ENCODE measurements around the gene THAP3. TPM values are rescaled to one million over a fixed set of nuclear protein-coding genes. Genes with fewer than 3 reads are reported as not detected.

Gene THAP3
- polyA plus RNA-seq, 1 donor from 2014 or later, result 51.5 TPM

- H3K4me2 ChIP-seq (ENCODE audit: low read length), result no peak overlapping the region
- H3K9me2 ChIP-seq (ENCODE audit: insufficient read depth, low read length), result no peaks in the 10 kb centered on the region
- no peaks in the 10 kb centered on the region for H4K20me1 ChIP-seq (ENCODE audit: insufficient read depth)
- no peak overlapping the region for H2AFZ ChIP-seq (ENCODE audit: low read depth, low read length)
- no peaks in the 10 kb centered on the region for H3K27me3 ChIP-seq (ENCODE audit: insufficient read depth, low read depth, low read length)
- no peaks in the 10 kb centered on the region for H3F3A ChIP-seq (ENCODE audit: insufficient read depth, low read length, poor library complexity, severe bottlenecking)
- H3K36me3 ChIP-seq (ENCODE audit: insufficient read depth, low read length), result no peaks in the 10 kb centered on the region
- no peak overlapping the region for H3K4me3 ChIP-seq (ENCODE audit: low read length)
- no peak overlapping the region for H3K9ac ChIP-seq (ENCODE audit: low read length)
- H3K27ac ChIP-seq (ENCODE audit: low read length), result no peak overlapping the region
- no peaks in the 10 kb centered on the region for H3K79me2 ChIP-seq (replicated peaks; ENCODE audit: insufficient read depth, low read length)
- H3K9me3 ChIP-seq (ENCODE audit: low read length), result no peaks in the 10 kb centered on the region
- TF ChIP-seq TAF1 (IDR thresholded peaks at IDR 0.05; ENCODE audit: low read depth) (no peak), POLR2AphosphoS5 (IDR thresholded peaks at IDR 0.05) (no peak), MXI1 (conservative IDR thresholded peaks at IDR 0.05; ENCODE audit: poor library complexity, severe bottlenecking) (no peak), CTCF (IDR thresholded peaks at IDR 0.05; ENCODE audit: poor library complexity, severe bottlenecking) (no peak), EZH2 (IDR thresholded peaks at IDR 0.05; ENCODE audit: borderline replicate concordance, insufficient read depth, low read length, poor library complexity, severe bottlenecking) (no peak), EP300 (conservative IDR thresholded peaks at IDR 0.05; ENCODE audit: poor library complexity, severe bottlenecking) (no peak), RAD21 (conservative IDR thresholded peaks at IDR 0.05) (no peak), SMC3 (conservative IDR thresholded peaks at IDR 0.05; ENCODE audit: poor library complexity) (no peak), REST (IDR thresholded peaks at IDR 0.05; ENCODE audit: borderline replicate concordance) (no peak)
Observed at GRCh38 chr1:6592441-6592840, 32.2 kb upstream of the THAP3 start.

GRCh38 chr1:6592865-6593593 lies 31.6 kb upstream of the THAP3 start:
- Histone ChIP-seq H4K20me1 (ENCODE audit: insufficient read depth) (no peaks in the 10 kb centered on the region), H3F3A (ENCODE audit: insufficient read depth, low read length, poor library complexity, severe bottlenecking) (no peaks in the 10 kb centered on the region), H2AFZ (ENCODE audit: low read depth, low read length) (no peak overlapping the region), H3K79me2 (replicated peaks; ENCODE audit: insufficient read depth, low read length) (no peaks in the 10 kb centered on the region), H3K9me2 (ENCODE audit: insufficient read depth, low read length) (no peaks in the 10 kb centered on the region), H3K4me2 (ENCODE audit: low read length) (no peak overlapping the region), H3K27ac (ENCODE audit: low read length) (no peak overlapping the region), H3K36me3 (ENCODE audit: insufficient read depth, low read length) (no peaks in the 10 kb centered on the region), H3K9me3 (ENCODE audit: low read length) (no peaks in the 10 kb centered on the region), H3K27me3 (ENCODE audit: insufficient read depth, low read depth, low read length) (no peaks in the 10 kb centered on the region), H3K9ac (ENCODE audit: low read length) (no peak overlapping the region), H3K4me3 (ENCODE audit: low read length) (no peak overlapping the region)
- no peak for TF ChIP-seq POLR2AphosphoS5 (IDR thresholded peaks at IDR 0.05)
- TF ChIP-seq SMC3 (conservative IDR thresholded peaks at IDR 0.05; ENCODE audit: poor library complexity), result no peak
- no peak for TF ChIP-seq REST (IDR thresholded peaks at IDR 0.05; ENCODE audit: borderline replicate concordance)
- no peak for TF ChIP-seq MXI1 (conservative IDR thresholded peaks at IDR 0.05; ENCODE audit: poor library complexity, severe bottlenecking)
- no peak for TF ChIP-seq EZH2 (IDR thresholded peaks at IDR 0.05; ENCODE audit: borderline replicate concordance, insufficient read depth, low read length, poor library complexity, severe bottlenecking)
- no peak for TF ChIP-seq TAF1 (IDR thresholded peaks at IDR 0.05; ENCODE audit: low read depth)
- TF ChIP-seq EP300 (conservative IDR thresholded peaks at IDR 0.05; ENCODE audit: poor library complexity, severe bottlenecking), result no peak
